CD4-positive, alpha-beta T cell (primary cell): ENCODE results near the gene ARFIP1. TPM values are rescaled to one million over a fixed set of nuclear protein-coding genes. Genes with fewer than 3 reads are reported as not detected.

Experiments
- ATAC-seq: fragments of 200-7000 bp; cut with Tn5 transposase; one replicate; pipeline ENCODE4 v1.10.0; 2022; ENCODE audit warnings: mild to moderate bottlenecking; ENCODE audit not compliant: poor library complexity
- CTCF ChIA-PET: fragments of 350-600 bp; sonication (Branson Sonifier 250); formaldehyde crosslinking; loops from one replicate; lab custom pipeline; 2021; ENCODE audit warnings: antibody characterized with exemption, inconsistent platforms; lab: Charles Lee
- POLR2A ChIA-PET: fragments of 350-600 bp; sonication (Branson Sonifier 250); formaldehyde crosslinking; loops from one replicate; lab custom pipeline; 2021; ENCODE audit warnings: antibody characterized with exemption, inconsistent platforms; lab: Charles Lee
- DNase-seq, 14 experiments: peaks; one replicate each; pipeline ENCODE4 v3.0.0-alpha.2; 2013 to 2020; ENCODE audit warnings: mixed read lengths in 2 of 14
- H3K27ac ChIP-seq, 2 donors: one replicate each; pipeline versions ENCODE4 v1.5.1 to v1.7.0; 2013; ENCODE audit warnings: low read length in 2 of 2, low read depth in 1 of 2, mild to moderate bottlenecking in 1 of 2
- H3K27me3 ChIP-seq, 2 experiments: 1 replicate in 1 of 2; 2 replicates in 1 of 2; pipeline versions ENCODE4 v1.6.1 to v1.7.0; 2013; ENCODE audit warnings: low read length in 2 of 2, control low read depth in 1 of 2, mild to moderate bottlenecking in 1 of 2, moderate library complexity in 1 of 2; ENCODE audit not compliant: insufficient read depth in 2 of 2, control insufficient read depth in 1 of 2
- H3K36me3 ChIP-seq: one replicate; pipeline ENCODE4 v1.6.1; 2013; ENCODE audit warnings: low read length, control low read depth; ENCODE audit not compliant: insufficient read depth
- H3K4me1 ChIP-seq: one replicate; pipeline ENCODE4 v1.6.1; 2013; ENCODE audit warnings: low read length, control low read depth; ENCODE audit not compliant: insufficient read depth
- H3K4me3 ChIP-seq: one replicate; pipeline ENCODE4 v1.5.1; 2013; ENCODE audit warnings: mild to moderate bottlenecking, low read length, moderate library complexity
- H3K9me3 ChIP-seq, 2 experiments: 1 replicate in 1 of 2; 2 replicates in 1 of 2; pipeline versions ENCODE4 v1.6.1 to v1.7.0; 2013; ENCODE audit warnings: low read length in 2 of 2, mild to moderate bottlenecking in 2 of 2, control low read depth in 1 of 2, moderate library complexity in 1 of 2; ENCODE audit not compliant: control insufficient read depth in 1 of 2, insufficient read depth in 1 of 2
- H3K27ac Mint-ChIP-seq: one replicate; pipeline ENCODE4 v1.8.0; 2020; ENCODE audit warnings: mixed read lengths
- H3K27me3 Mint-ChIP-seq: one replicate; pipeline ENCODE4 v1.8.0; 2021; ENCODE audit warnings: mixed read lengths
- H3K36me3 Mint-ChIP-seq: one replicate; pipeline ENCODE4 v1.8.0; 2021; ENCODE audit warnings: low read depth, mixed read lengths
- H3K4me1 Mint-ChIP-seq: one replicate; pipeline ENCODE4 v1.8.0; 2021; ENCODE audit warnings: low read depth, mixed read lengths
- H3K4me3 Mint-ChIP-seq: one replicate; pipeline ENCODE4 v1.8.0; 2020; ENCODE audit warnings: mild to moderate bottlenecking, mixed read lengths
- H3K9me3 Mint-ChIP-seq: one replicate; pipeline ENCODE4 v1.8.0; 2020; ENCODE audit warnings: mixed read lengths
- intact Hi-C, 2 experiments: fragments of 100-400 bp; cut with DNase I in 1 of 2; cut with micrococcal nuclease in 1 of 2; formaldehyde crosslinking; loops; one replicate each; pipeline versions ENCODE4 v1.15.1 to v1.9.0; 2023 to 2025; cut with DNase I, micrococcal nuclease
- total RNA-seq, 174 experiments: library from RNA in 2 of 174; stranded (reverse) in 2 of 174; gene quantifications; one replicate each; pipeline ENCODE4 v1.2.3 and lab custom pipeline; 2021 to 2026
- TF ChIP-seq, protein P1 (sequence below): fragments of 200-600 bp; IDR thresholded peaks from one replicate; pipeline ENCODE4 v1.8.0; 2022; ENCODE audit warnings: antibody characterized with exemption, mild to moderate bottlenecking

The ARFIP1 gene
- total RNA-seq, 2 experiments from 2014 or later, result 2.6 to 3.0 TPM

DNA sequence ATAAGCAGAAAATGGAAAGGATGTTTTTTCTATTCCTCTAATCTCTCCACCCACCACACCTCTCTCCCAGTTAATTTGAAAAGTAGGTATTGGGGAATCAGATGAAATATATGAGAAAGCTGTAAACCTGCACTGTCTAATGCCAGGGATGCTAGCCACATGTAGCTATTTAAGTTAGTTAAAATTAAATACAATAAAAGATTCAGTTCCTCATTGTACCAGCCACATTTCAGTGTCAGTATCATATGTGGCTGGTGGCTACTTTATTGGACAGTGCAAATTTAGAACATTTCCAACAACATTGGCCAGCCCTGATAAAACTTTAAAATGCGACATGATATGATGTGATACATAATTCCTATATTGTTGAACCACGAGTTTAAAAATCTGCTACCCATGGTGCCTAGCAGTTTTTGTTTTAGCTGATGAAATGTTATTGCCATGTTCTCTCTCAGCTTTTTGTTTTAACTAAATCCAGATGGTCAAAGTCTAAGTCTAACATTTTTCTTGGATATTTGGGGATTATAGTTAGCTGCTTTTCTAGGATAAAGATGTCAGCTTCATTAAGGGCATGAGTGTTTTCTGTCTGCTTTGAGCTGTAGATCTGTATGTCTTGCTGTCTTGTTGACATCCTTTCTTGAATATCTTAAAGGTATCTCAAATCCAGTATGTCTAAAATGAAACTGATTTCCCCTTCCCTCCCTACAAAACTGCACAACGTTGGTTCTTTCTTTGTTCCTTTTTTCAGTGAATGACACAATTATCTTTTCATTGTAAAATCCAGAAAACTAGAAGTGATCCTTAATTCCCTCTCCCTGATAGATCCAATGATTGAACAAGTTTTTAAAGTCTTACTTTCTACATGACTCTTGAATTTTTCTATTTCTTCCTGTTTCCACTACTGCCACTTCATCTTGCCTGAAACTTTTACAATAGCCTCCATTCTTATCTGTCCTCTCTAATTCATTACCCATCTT is 6.2 kb downstream of the ARFIP1 start:
- TF ChIP-seq, protein P1, sequence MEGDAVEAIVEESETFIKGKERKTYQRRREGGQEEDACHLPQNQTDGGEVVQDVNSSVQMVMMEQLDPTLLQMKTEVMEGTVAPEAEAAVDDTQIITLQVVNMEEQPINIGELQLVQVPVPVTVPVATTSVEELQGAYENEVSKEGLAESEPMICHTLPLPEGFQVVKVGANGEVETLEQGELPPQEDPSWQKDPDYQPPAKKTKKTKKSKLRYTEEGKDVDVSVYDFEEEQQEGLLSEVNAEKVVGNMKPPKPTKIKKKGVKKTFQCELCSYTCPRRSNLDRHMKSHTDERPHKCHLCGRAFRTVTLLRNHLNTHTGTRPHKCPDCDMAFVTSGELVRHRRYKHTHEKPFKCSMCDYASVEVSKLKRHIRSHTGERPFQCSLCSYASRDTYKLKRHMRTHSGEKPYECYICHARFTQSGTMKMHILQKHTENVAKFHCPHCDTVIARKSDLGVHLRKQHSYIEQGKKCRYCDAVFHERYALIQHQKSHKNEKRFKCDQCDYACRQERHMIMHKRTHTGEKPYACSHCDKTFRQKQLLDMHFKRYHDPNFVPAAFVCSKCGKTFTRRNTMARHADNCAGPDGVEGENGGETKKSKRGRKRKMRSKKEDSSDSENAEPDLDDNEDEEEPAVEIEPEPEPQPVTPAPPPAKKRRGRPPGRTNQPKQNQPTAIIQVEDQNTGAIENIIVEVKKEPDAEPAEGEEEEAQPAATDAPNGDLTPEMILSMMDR, result no peak
- peaks cover 48% of the 10 kb centered on the region for H3K4me1 Mint-ChIP-seq
- Histone ChIP-seq H3K36me3 (no peaks in the 10 kb centered on the region), H3K4me3 (no peak overlapping the region), H3K27me3 (no peaks in the 10 kb centered on the region), H3K9me3 (no peaks in the 10 kb centered on the region), H3K4me1 (peaks cover 3% of the 10 kb centered on the region), H3K27ac (no peak overlapping the region)
- ChIA-PET CTCF (interaction anchor here (0.5 kb wide), 1 partner anchor 1070 kb away, joined by 3 read pairs; no protein-coding TSS in a partner anchor), POLR2A (no interaction called here)
- H3K4me3 Mint-ChIP-seq, result peak overlapping the region; percentile 61
- H3K36me3 Mint-ChIP-seq, result peaks cover 4% of the 10 kb centered on the region
- ATAC-seq, result no peak
- no peaks in the 10 kb centered on the region for H3K9me3 Mint-ChIP-seq
- H3K27ac Mint-ChIP-seq, result peak overlapping the region; percentile 64
- intact Hi-C loops, result loop anchor here in 1 of 2 experiments (10.0 kb wide), 1 partner anchor 1771 kb away; the partner anchor contains the start of gene LRBA
- no peaks in the 10 kb centered on the region for H3K27me3 Mint-ChIP-seq
- DNase-seq, result peak in 2 of 14 experiments; percentile 9 to 11

DNA sequence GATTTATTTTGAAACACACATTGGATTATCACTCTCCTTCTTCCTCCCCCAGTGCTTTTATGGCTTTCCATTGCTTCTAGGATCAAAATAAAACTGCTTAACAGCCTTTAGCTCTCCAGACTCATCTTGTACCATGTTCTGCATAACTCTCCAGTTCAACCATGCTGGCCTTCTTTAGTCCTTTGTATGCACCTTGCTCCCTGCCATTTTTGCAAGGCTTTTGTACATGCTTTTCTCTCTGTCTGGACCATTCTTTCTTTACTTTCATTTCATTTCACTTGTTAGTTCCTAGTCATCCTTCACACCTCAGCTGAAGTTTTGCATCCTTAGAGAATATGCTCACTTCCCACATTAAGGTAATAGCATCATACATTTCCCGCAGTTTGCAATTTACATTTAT is 6.9 kb downstream of the ARFIP1 start:
- Mint-ChIP-seq H3K36me3 (peaks cover 4% of the 10 kb centered on the region), H3K27me3 (no peaks in the 10 kb centered on the region), H3K9me3 (no peaks in the 10 kb centered on the region), H3K27ac (peak overlapping the region; percentile 64), H3K4me3 (peak overlapping the region; percentile 61), H3K4me1 (peaks cover 44% of the 10 kb centered on the region)
- intact Hi-C loops, result loop anchor here in 1 of 2 experiments (10.0 kb wide), 1 partner anchor 1772 kb away; the partner anchor contains the start of gene LRBA
- no peaks in the 10 kb centered on the region for H3K9me3 ChIP-seq
- H3K4me1 ChIP-seq, result no peaks in the 10 kb centered on the region
- ATAC-seq (no peak), DNase-seq (no peak)
- H3K27me3 ChIP-seq, result no peaks in the 10 kb centered on the region
- CTCF ChIA-PET, result no interaction called here
- POLR2A ChIA-PET, result no interaction called here
- TF ChIP-seq, protein P1, result no peak
- no peak overlapping the region for H3K4me3 ChIP-seq
- H3K27ac ChIP-seq, result no peak overlapping the region
- H3K36me3 ChIP-seq, result no peaks in the 10 kb centered on the region

DNA sequence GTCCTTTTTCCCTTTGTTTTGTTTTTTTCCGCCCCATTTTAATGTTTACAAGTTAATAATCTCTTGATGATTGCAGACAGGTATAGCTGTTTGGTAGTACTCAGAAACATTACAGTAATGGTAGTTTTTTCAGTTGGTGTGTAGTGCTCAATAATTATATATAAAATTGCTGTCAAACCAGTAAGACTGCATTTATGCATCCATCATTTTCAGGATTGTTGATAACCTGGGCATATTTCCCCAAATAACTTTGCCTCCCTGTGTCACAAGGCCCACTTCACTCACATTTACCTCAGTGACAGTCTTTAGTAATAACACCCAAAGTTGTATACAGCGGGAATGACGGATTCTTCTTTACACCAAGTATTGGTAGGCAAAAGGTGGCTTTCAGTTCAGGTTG is 16.1 kb downstream of the ARFIP1 start:
- H3K4me3 Mint-ChIP-seq, result no peak overlapping the region
- no peak overlapping the region for H3K27ac Mint-ChIP-seq
- H3K4me1 Mint-ChIP-seq, result peaks cover 4% of the 10 kb centered on the region
- Histone ChIP-seq H3K27me3 (no peaks in the 10 kb centered on the region), H3K36me3 (no peaks in the 10 kb centered on the region), H3K27ac (no peak overlapping the region), H3K4me1 (no peaks in the 10 kb centered on the region), H3K4me3 (no peak overlapping the region), H3K9me3 (no peaks in the 10 kb centered on the region)
- ChIA-PET CTCF (no interaction called here), POLR2A (no interaction called here)
- no peaks in the 10 kb centered on the region for H3K9me3 Mint-ChIP-seq
- DNase-seq (no peak), ATAC-seq (no peak)
- intact Hi-C loops, result no loop called here
- TF ChIP-seq, protein P1, result no peak
- H3K36me3 Mint-ChIP-seq, result no peaks in the 10 kb centered on the region
- no peaks in the 10 kb centered on the region for H3K27me3 Mint-ChIP-seq
